Cerebellar nuclear complex (tissue), 1 donor: ENCODE measurements around the gene CCDC200.
"Not testable (repeated sequence)": the region's sequence is repeated elsewhere in the genome, so short reads cannot be mapped to it uniquely, and the experiment has no call there.

Source experiments
- DNase-seq, 2 experiments: peaks; one replicate each; lab custom pipeline; 2025; lab: John Stamatoyannopoulos, UW

CCDC200 gene

GRCh38 chr17:43216369-43216761, 12.1 kb downstream of the CCDC200 start:
- DNase-seq, result no peak

- DNase-seq, result no peak
Observed at GRCh38 chr17:43215341-43215740, 13.1 kb downstream of the CCDC200 start.

- DNase-seq, result no peak
Observed at GRCh38 chr17:43213545-43213944, 14.9 kb downstream of the CCDC200 start.

- DNase-seq, result no peak
Observed at GRCh38 chr17:43212641-43213490, 15.6 kb downstream of the CCDC200 start.

- DNase-seq, result no peak
Observed at GRCh38 chr17:43211480-43212402, 16.7 kb downstream of the CCDC200 start, which contains the start of gene TMEM106A. TSS of gene TMEM106A (plus strand) at chr17:43211875. CDS start at chr17:43213042, 1,167 bp downstream.

- no peak for DNase-seq
Observed at GRCh38 chr17:43211123-43211479, 17.3 kb downstream of the CCDC200 start.

- no peak for DNase-seq
Observed at GRCh38 chr17:43210576-43210975, 17.8 kb downstream of the CCDC200 start.

- not testable (repeated sequence) for DNase-seq
Observed at GRCh38 chr17:43203013-43203412, 25.4 kb downstream of the CCDC200 start.

GRCh38 chr17:43200127-43200526, 28.3 kb downstream of the CCDC200 start:
- no peak for DNase-seq

GRCh38 chr17:43199633-43200032, 28.8 kb downstream of the CCDC200 start:
- no peak for DNase-seq

GRCh38 chr17:43193251-43193650, 35.2 kb downstream of the CCDC200 start:
- no peak for DNase-seq

- DNase-seq, result not testable (repeated sequence)
Observed at GRCh38 chr17:43186656-43187055, 41.8 kb downstream of the CCDC200 start.

GRCh38 chr17:43183921-43184320, 44.5 kb downstream of the CCDC200 start:
- no peak for DNase-seq

GRCh38 chr17:43176119-43176570, 52.3 kb downstream of the CCDC200 start:
- DNase-seq, result no peak

- DNase-seq, result no peak
Observed at GRCh38 chr17:43175213-43176118, 53.0 kb downstream of the CCDC200 start.

- no peak for DNase-seq
Observed at GRCh38 chr17:43171586-43172487, 56.6 kb downstream of the CCDC200 start.
